ENCODE results near the gene SLC66A2. TPM values are rescaled to one million over a fixed set of nuclear protein-coding genes. Genes with fewer than 3 reads are reported as not detected.

SLC66A2 gene
- total RNA-seq, 1 experiment from 2014 or later, result 13.0 TPM

- Histone ChIP-seq H2BK20ac (ENCODE audit: low read depth, low read length, poor library complexity, severe bottlenecking) (no peak overlapping the region), H3K18ac (ENCODE audit: insufficient read length, low read depth, low read length) (no peak overlapping the region), H3K14ac (ENCODE audit: insufficient read depth, low read length) (no peak overlapping the region), H3K23me2 (ENCODE audit: insufficient read length, low read depth, low read length, poor library complexity, severe bottlenecking) (no peaks in the 10 kb centered on the region), H3K79me1 (ENCODE audit: insufficient read depth, low read depth, low read length, poor library complexity, severe bottlenecking) (no peaks in the 10 kb centered on the region), H4K91ac (ENCODE audit: insufficient read length, low read depth, low read length) (no peak overlapping the region), H3K9ac (ENCODE audit: extremely low read depth, insufficient read length, low read length) (no peak overlapping the region), H2BK15ac (ENCODE audit: low read depth, low read length) (no peak overlapping the region), H3K56ac (ENCODE audit: insufficient read length, low read depth, low read length) (no peak overlapping the region), H3K79me2 (ENCODE audit: insufficient read depth, low read length) (no peaks in the 10 kb centered on the region), H4K5ac (ENCODE audit: insufficient read length, low read depth, low read length) (no peak overlapping the region), H3K4me1 (ENCODE audit: insufficient read depth, low read length) (no peaks in the 10 kb centered on the region), H2BK120ac (ENCODE audit: low read depth, low read length, poor library complexity, severe bottlenecking) (no peak overlapping the region), H3T11ph (ENCODE audit: low read length) (no peak overlapping the region), H2BK5ac (ENCODE audit: insufficient read length, low read length) (no peak overlapping the region), H3K27me3 (ENCODE audit: insufficient read depth, low read length) (no peaks in the 10 kb centered on the region), H3K9me3 (ENCODE audit: control insufficient read depth, low read depth, low read length) (no peaks in the 10 kb centered on the region), H3K23ac (ENCODE audit: insufficient read length, low read depth, low read length) (no peak overlapping the region), H3K27ac (ENCODE audit: insufficient read length, low read depth, low read length) (no peak overlapping the region), H4K8ac (replicated peaks; ENCODE audit: insufficient read length, low read depth, low read length) (no peak overlapping the region), H4K20me1 (ENCODE audit: control insufficient read depth, insufficient read depth, insufficient read length) (no peaks in the 10 kb centered on the region), H2BK12ac (ENCODE audit: insufficient read length, low read depth, low read length) (no peak overlapping the region), H2AK5ac (ENCODE audit: insufficient read length, low read length) (no peak overlapping the region), H3K4ac (ENCODE audit: low read depth, low read length) (no peak overlapping the region), H2AFZ (ENCODE audit: low read length) (no peak overlapping the region), H3K4me2 (ENCODE audit: insufficient read depth, insufficient read length, low read length) (no peak overlapping the region)
- Mint-ChIP-seq H3K27ac (no peak overlapping the region), H3K4me3 (no peak overlapping the region; a peak in 1 of 5 replicates), H3K36me3 (ENCODE audit: insufficient read depth in 1 of 3, low read depth in 3 of 3) (peaks cover 9 to 35% (median 16%) of the 10 kb centered on the region in 3 experiments), H3K4me1 (no peaks in the 10 kb centered on the region), H3K9me3 (peaks cover 9 to 21% of the 10 kb centered on the region in 2 experiments), H3K27me3 (ENCODE audit: low read depth) (peaks cover under 1% of the 10 kb centered on the region)
- DNase-seq, result peak; percentile 23
- WGBS (ENCODE audit: extremely low coverage, insufficient read length, low lambda C conversion rate), result no CpG with 5 or more reads among the region's 21 CpGs
- no peak for TF ChIP-seq CTCF (conservative IDR thresholded peaks at IDR 0.05)
Observed at GRCh38 chr18:79905389-79905911, 46.0 kb downstream of the SLC66A2 start.
